K562 (cell line): Measurements from ENCODE around the gene ACO2.

Experiments
- ELF4 ChIP-seq: fragments of 450-650 bp; formaldehyde crosslinking; IDR thresholded peaks from 2 replicates; pipeline ENCODE4 v1.4.0; 2022; ENCODE audit warnings: missing genetic modification characterization
- PHF20 ChIP-seq: fragments of 450-650 bp; IDR thresholded peaks from 2 replicates; pipeline ENCODE4 v1.6.1; 2018; ENCODE audit not compliant: partially characterized antibody
- PHF8 ChIP-seq: fragments of 200-600 bp; sonication (generic); IDR thresholded peaks from 2 replicates; pipeline ENCODE4 v1.6.1; 2012; ENCODE audit warnings: mixed run types, mild to moderate bottlenecking, inconsistent platforms, low read length, moderate library complexity, borderline replicate concordance
- POLR2A ChIP-seq: fragments of 450-650 bp; conservative IDR thresholded peaks from 2 replicates; pipeline ENCODE4 v1.6.1; 2016
- PTRF ChIP-seq: fragments of 450-650 bp; IDR thresholded peaks from 2 replicates; pipeline ENCODE4 v1.6.1; 2016; ENCODE audit warnings: mild to moderate bottlenecking, missing genetic modification characterization, missing compliant biosample characterization
- ZBTB8A ChIP-seq: fragments of 450-650 bp; IDR thresholded peaks from 2 replicates; pipeline ENCODE4 v1.6.1; 2018; ENCODE audit warnings: mild to moderate bottlenecking, moderate library complexity; ENCODE audit not compliant: partially characterized antibody
- ZNF197 ChIP-seq: fragments of 200-800 bp; sonication (Bioruptor generic); IDR thresholded peaks from 2 replicates; pipeline ENCODE4 v1.6.1; 2016; ENCODE audit warnings: low read depth, missing genetic modification characterization, missing compliant biosample characterization
- ZNF695 ChIP-seq: fragments of 450-650 bp; formaldehyde crosslinking; IDR thresholded peaks from 2 replicates; pipeline ENCODE4 v1.4.0; 2020; ENCODE audit warnings: mild to moderate bottlenecking, moderate library complexity
- TF ChIP-seq, protein P1 (sequence below), 3 experiments: IDR thresholded peaks in 2 of 3; conservative IDR thresholded peaks in 1 of 3; 2 replicates each; pipeline ENCODE4 v1.5.1; 2011 to 2012; ENCODE audit warnings: low read length in 3 of 3, mild to moderate bottlenecking in 3 of 3, control low read depth in 2 of 3, improper control_type of control experiment in 1 of 3, inconsistent platforms in 1 of 3, low read depth in 1 of 3, mixed read lengths in 1 of 3, moderate library complexity in 1 of 3; ENCODE audit not compliant: insufficient read depth in 2 of 3
- TF ChIP-seq, protein P2 (sequence below), 2 experiments: fragments of 450-650 bp; IDR thresholded peaks; 2 replicates each; pipeline ENCODE4 v1.6.1; 2016; ENCODE audit warnings: mild to moderate bottlenecking in 2 of 2, borderline replicate concordance in 1 of 2, low read depth in 1 of 2, moderate library complexity in 1 of 2

DNA sequence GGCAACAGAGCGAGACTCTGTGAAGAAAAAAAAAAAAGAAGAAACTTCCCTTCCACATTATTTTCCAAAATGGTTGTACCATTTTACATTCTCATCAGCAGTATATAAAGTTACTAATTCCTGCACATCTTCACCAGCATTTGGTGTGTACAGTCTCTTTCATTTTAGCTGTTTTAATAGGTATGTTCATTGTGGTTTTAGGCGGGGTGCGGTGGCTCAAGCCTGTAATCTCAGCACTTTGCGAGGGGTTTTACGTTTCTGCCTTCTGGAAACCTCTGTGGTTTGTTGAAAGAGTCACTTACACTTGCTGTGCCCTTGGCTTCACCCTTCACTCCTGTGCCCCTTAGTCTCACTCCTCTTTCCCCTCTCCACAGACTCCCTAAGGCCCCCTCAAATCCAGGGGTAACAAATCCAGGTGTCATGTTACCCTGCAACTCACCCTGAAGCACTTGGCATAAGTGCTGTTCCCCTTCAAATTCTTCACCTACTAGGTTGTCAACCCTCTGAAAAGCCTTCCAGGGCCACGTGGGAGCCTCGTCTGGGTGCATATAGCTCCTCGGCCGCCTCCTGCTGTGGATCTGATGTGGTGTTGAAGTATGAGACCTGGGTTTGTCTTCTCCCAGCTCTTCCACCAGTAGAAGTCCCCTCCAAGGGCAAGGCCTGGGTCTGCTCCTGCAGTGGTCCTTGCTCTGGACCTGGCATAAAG lies 43.1 kb upstream of the ACO2 start:
- TF ChIP-seq ZNF197 (CRISPR knock-in tag) = no peak
- no peak for TF ChIP-seq PHF8
- TF ChIP-seq, protein P1, sequence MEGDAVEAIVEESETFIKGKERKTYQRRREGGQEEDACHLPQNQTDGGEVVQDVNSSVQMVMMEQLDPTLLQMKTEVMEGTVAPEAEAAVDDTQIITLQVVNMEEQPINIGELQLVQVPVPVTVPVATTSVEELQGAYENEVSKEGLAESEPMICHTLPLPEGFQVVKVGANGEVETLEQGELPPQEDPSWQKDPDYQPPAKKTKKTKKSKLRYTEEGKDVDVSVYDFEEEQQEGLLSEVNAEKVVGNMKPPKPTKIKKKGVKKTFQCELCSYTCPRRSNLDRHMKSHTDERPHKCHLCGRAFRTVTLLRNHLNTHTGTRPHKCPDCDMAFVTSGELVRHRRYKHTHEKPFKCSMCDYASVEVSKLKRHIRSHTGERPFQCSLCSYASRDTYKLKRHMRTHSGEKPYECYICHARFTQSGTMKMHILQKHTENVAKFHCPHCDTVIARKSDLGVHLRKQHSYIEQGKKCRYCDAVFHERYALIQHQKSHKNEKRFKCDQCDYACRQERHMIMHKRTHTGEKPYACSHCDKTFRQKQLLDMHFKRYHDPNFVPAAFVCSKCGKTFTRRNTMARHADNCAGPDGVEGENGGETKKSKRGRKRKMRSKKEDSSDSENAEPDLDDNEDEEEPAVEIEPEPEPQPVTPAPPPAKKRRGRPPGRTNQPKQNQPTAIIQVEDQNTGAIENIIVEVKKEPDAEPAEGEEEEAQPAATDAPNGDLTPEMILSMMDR (IDR thresholded peaks at IDR 0.05 in 2 of 3, conservative IDR thresholded peaks at IDR 0.05 in 1 of 3; ENCODE audit: insufficient read depth in 2 of 3, low read depth in 1 of 3, low read length in 3 of 3) = no peak
- no peak for TF ChIP-seq ZNF695 (CRISPR knock-in tag)
- TF ChIP-seq ZBTB8A = no peak
- TF ChIP-seq PHF20 = no peak
- TF ChIP-seq POLR2A = no peak
- TF ChIP-seq PTRF = no peak
- TF ChIP-seq, protein P2, sequence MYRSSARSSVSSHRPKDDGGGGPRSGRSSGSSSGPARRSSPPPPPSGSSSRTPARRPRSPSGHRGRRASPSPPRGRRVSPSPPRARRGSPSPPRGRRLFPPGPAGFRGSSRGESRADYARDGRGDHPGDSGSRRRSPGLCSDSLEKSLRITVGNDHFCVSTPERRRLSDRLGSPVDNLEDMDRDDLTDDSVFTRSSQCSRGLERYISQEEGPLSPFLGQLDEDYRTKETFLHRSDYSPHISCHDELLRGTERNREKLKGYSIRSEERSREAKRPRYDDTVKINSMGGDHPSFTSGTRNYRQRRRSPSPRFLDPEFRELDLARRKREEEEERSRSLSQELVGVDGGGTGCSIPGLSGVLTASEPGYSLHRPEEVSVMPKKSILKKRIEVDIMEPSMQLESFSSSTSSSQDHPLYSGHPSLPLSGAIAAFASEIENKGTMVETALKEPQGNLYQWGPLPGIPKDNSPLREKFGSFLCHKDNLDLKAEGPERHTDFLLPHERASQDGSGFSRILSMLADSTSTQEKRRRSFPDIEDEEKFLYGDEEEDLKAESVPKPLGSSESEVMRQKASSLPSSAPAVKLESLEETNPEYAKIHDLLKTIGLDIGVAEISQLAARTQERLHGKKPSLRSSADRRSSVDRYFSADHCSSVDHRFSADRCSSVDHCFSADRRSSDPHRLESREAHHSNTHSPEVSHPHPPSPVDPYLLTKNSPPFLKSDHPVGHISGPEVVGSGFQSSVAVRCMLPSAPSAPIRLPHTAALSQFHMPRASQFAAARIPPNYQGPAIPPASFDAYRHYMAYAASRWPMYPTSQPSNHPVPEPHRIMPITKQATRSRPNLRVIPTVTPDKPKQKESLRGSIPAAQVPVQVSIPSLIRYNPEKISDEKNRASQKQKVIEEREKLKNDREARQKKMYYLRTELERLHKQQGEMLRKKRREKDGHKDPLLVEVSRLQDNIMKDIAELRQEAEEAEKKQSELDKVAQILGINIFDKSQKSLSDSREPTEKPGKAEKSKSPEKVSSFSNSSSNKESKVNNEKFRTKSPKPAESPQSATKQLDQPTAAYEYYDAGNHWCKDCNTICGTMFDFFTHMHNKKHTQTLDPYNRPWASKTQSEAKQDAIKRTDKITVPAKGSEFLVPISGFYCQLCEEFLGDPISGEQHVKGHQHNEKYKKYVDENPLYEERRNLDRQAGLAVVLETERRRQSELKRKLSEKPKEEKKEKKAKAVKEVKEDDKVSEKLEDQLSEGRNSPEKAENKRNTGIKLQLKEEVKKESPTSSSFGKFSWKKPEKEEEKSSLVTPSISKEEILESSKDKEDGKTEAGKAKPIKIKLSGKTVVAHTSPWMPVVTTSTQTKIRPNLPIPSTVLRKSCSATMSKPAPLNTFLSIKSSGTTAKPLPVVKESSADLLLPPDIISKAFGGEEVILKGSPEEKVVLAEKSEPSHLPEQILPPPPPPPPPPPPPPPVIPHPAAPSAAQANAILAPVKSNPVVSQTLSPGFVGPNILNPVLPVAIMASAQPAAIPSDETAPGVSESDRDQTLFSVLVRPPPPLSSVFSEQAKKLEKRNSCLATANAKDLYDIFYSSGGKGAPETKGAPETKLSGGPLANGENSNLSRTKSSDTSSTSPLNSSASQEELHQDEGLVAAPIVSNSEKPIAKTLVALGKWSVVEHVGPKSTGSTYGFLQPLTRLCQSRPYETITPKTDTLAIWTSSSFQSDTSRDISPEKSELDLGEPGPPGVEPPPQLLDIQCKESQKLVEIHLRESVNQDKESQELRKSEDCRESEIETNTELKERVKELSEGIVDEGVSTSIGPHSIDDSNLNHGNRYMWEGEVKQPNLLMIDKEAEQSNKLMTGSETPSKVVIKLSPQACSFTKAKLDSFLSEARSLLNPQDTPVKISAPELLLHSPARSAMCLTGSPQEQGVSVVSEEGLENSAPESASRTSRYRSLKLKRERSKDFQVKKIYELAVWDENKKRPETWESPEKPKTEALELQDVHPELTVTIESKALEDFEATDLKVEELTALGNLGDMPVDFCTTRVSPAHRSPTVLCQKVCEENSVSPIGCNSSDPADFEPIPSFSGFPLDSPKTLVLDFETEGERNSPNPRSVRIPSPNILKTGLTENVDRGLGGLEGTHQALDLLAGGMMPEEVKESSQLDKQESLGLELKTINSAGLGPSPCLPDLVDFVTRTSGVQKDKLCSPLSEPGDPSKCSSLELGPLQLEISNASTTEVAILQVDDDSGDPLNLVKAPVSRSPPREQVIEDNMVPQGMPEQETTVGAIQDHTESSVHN (IDR thresholded peaks at IDR 0.05; ENCODE audit: borderline replicate concordance in 1 of 2, low read depth in 1 of 2) = no peak
- TF ChIP-seq ELF4 (CRISPR knock-in tag) = no peak
